OCI-LY3 (cell line): ENCODE measurements around the gene ZFAND3.

Experiments used
- EZH2phosphoT487 ChIP-seq: fragments of 200-600 bp; shearing (Covaris generic); IDR thresholded peaks from 2 replicates; pipeline ENCODE4 v1.6.1; 2018; ENCODE audit warnings: antibody characterized with exemption, mixed run types, low read depth
- TF ChIP-seq, protein P1 (sequence below): fragments of 200-600, 300-600 bp; sonication (generic); IDR thresholded peaks from 2 replicates; pipeline ENCODE4 v1.5.1; 2014; ENCODE audit warnings: antibody characterized with exemption, low read length, low read depth

GRCh38 chr6:37845026-37845911, 25.7 kb downstream of the ZFAND3 start:
- TF ChIP-seq, protein P1, sequence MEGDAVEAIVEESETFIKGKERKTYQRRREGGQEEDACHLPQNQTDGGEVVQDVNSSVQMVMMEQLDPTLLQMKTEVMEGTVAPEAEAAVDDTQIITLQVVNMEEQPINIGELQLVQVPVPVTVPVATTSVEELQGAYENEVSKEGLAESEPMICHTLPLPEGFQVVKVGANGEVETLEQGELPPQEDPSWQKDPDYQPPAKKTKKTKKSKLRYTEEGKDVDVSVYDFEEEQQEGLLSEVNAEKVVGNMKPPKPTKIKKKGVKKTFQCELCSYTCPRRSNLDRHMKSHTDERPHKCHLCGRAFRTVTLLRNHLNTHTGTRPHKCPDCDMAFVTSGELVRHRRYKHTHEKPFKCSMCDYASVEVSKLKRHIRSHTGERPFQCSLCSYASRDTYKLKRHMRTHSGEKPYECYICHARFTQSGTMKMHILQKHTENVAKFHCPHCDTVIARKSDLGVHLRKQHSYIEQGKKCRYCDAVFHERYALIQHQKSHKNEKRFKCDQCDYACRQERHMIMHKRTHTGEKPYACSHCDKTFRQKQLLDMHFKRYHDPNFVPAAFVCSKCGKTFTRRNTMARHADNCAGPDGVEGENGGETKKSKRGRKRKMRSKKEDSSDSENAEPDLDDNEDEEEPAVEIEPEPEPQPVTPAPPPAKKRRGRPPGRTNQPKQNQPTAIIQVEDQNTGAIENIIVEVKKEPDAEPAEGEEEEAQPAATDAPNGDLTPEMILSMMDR, result no peak
- TF ChIP-seq EZH2phosphoT487, result no peak
